Glomerular visceral epithelial cell (primary cell): ENCODE measurements around the gene WFDC2.

ENCODE experiments used
- DNase-seq: peaks from one replicate; pipeline ENCODE4 v3.0.0-alpha.2; 2016; ENCODE audit errors: extremely low spot score

The WFDC2 gene

GRCh38 chr20:45497971-45498494, 28.5 kb downstream of the WFDC2 start:
- no peak for DNase-seq

- DNase-seq = no peak
Measured at GRCh38 chr20:45500022-45500421, 30.5 kb downstream of the WFDC2 start.

- DNase-seq = no peak
Measured at GRCh38 chr20:45501600-45501999, 32.0 kb downstream of the WFDC2 start.

DNA sequence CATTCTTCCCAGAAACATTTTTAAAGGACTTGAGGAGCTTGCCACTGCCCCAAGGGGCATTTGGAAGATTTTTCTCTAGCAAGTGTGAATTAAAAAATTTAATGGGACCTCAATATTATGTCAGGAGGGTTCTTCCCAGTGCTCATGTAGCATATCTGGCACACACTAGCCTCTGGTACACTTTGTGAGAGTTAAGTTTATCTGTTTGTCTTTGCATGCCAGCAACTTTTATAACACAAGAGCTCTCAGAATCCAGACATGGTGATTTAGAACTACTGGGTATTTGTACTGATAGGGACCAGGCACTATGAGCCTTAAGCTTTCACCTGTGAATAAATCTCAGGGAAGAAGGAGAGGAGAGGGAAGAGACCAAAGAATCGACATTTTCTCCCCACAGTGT, 33.0 kb downstream of the WFDC2 start:
- no peak for DNase-seq

- DNase-seq = no peak
Measured at GRCh38 chr20:45503403-45503802, 33.9 kb downstream of the WFDC2 start.

DNA sequence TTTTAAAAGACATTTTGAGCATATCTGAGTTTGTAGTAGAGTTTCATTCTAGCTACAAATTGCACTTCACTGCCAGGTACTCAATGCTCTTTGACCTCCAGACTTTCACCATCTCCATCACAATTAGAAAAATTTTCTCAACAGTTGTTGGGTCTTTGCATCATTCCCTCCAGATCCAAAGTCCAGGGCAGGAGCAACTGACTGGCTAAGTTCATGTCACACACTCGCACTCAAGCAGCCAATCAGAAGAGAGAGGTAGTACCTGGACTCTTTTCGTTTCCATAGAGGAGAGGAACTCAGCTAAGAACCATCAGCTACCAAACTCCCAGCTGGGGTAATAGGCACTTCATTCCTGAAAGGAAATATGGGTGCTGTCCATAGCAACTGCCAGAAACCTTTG, 36.8 kb downstream of the WFDC2 start:
- no peak for DNase-seq

GRCh38 chr20:45507011-45507820, 37.7 kb downstream of the WFDC2 start:
- no peak for DNase-seq

DNA sequence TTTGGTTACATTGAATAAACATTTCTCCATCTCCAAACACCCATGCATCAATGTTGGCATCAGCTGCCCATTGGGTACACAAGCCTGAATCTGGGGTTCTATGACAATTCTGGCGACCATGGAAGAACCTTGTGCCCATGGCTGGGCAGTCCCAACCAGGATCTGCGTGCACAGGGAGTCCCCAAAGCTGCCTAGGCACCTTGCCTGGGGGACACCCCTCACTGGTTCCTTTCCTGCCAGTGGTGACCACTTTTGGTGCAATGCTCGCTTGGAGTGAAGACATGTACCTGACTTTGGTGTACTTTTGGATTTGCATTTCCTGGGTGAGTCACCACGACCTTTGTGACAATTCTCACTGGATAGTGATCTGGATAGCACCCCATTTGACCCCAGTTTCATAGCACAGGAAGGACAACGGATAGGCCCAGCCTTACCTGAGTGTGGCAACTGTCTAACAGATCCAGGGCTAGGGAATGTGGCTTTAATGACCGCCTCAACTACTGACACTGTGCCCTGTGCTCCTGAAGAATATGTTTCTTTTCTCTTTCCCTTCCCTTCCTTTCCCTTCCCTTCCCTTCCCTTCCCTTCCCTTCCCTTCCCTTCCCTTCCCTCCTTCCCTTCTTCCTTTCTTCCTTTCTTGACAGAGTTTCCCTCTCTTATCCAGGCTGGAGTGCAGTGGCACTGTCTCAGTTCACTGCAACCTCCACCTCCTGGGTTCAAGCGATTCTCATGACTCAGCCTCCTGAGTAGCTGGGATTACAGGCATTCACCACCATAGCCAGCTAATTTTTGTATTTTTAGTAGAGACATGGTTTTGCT, 38.7 kb downstream of the WFDC2 start:
- no peak for DNase-seq

- DNase-seq = no peak
Measured at GRCh38 chr20:45509091-45509490, 39.5 kb downstream of the WFDC2 start.

GRCh38 chr20:45510242-45510862, 40.8 kb downstream of the WFDC2 start:
- DNase-seq = no peak

DNA sequence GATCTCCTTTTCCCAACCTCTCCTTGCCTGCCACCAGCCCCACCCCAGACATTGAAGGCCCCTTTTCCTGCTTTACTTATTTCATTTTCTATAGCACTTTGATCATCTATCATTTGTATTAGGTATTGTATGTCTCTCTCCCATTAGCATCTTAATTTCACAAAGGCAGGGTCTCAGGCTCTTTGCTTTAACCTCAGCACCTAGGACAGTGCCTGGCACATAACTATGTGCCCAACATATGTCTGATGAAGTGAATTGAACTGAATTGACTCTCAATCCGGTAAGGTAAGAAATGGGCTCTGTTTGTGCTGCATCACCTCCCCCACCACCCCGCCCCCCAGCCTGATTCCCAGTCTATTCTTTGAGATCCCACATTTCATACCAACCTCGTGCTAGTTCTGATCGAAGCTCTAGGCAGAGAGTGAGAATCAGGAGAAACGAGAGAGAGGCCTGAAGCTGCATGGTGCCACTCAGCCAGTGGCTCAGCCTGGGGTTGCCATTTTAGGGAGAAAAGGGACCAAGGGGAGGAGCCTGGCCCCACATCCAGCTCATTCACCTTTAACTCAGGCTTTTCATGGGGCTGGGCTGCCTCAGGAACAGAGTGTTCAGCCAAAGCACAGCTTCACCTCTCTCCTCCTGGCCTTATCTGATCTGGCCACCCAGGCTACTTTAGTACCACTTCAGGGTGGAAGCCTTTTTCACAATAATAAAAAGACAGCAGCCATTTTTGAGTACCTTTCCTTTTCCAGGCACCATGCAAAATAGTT, 45.8 kb downstream of the WFDC2 start, which contains the start of gene SPINT3:
SPINT3 (minus strand) TSS at position 476 of the 767 bp plus-strand sequence; CDS start at position 462, 14 bp downstream.
- DNase-seq = no peak

GRCh38 chr20:45518282-45518681, 48.7 kb downstream of the WFDC2 start:
- DNase-seq = no peak

- DNase-seq = no peak
Measured at GRCh38 chr20:45523821-45524220, 54.3 kb downstream of the WFDC2 start.

GRCh38 chr20:45527294-45527693, 57.7 kb downstream of the WFDC2 start:
- no peak for DNase-seq
